ENCODE results near the gene CERS2. TPM values are rescaled to one million over a fixed set of nuclear protein-coding genes. Genes with fewer than 3 reads are reported as not detected.

CERS2 gene
- total and polyA plus RNA-seq, 2 of the 13 experiments (the other 11 are each of a cell fraction or from before 2014, with no cell fraction given) = 269 to 298 TPM

DNA sequence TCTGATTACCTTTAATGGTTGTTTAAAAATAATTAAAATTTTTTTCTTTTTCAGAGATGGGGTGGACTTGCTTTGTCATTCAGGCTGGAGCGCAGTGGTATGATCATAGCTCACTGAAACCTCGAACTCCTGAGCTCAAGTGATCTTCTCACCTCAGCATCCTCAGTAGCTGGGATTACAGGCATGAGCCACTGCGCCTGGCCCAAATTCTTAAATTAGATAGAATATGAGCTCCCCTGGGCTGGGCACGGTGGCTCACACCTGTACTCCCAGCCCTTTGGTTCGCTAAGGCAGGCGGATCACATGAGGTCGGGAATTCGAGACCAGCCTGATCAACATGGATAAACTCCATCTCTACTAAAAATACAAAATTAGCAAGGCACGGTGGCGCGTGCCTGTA, 17.0 kb downstream of the CERS2 start:
- Histone ChIP-seq H3K79me2 (ENCODE audit: insufficient read depth, low read length) (no peaks in the 10 kb centered on the region), H3K36me3 (replicated peaks in 1 of 2; ENCODE audit: control insufficient read depth in 1 of 2, insufficient read depth in 2 of 2, low read length in 2 of 2) (peaks cover 11 to 50% of the 10 kb centered on the region in 2 experiments), H3K4me2 (ENCODE audit: low read depth, low read length) (no peak overlapping the region), H3K4me1 (ENCODE audit: insufficient read depth, low read length) (peaks cover 12% of the 10 kb centered on the region; the same call in 1 of the 2 replicates), H3K27ac (ENCODE audit: extremely low read length, insufficient read depth, low read length) (no peak overlapping the region), H3K27me3 (ENCODE audit: control insufficient read depth in 1 of 2, insufficient read depth in 2 of 2, low read length in 2 of 2) (no peaks in the 10 kb centered on the region), H3K9me3 (ENCODE audit: low read length) (no peaks in the 10 kb centered on the region), H3K9ac (ENCODE audit: insufficient read depth, low read depth, low read length) (no peak overlapping the region), H2AFZ (ENCODE audit: low read length) (no peak overlapping the region), H4K20me1 (ENCODE audit: insufficient read depth, low read length) (no peaks in the 10 kb centered on the region), H3K4me3 (replicated peaks in 1 of 3; ENCODE audit: insufficient read depth in 1 of 3, low read depth in 2 of 3, low read length in 3 of 3) (no peak overlapping the region)
- intact Hi-C loops (cut with micrococcal nuclease; ENCODE audit: unreplicated experiment) = no loop called here
- ChIA-PET CTCF (ENCODE audit: low intra/inter-chr PET ratio, low total read pairs) (no interaction called here), POLR2A (interaction anchor here (0.6 to 1.3 kb wide), 5 partner anchors 14 to 38 kb away, joined by 3 read pairs; no protein-coding TSS in a partner anchor)
- no TSS peak for BruUV-seq (replicated peaks)
- FAIRE-seq (no peak), ATAC-seq (no peak), DNase-seq (ENCODE audit: low spot score) (no peak)
- in situ Hi-C loops (cut with HindIII; ENCODE audit: extremely low pct_ligation_motif_present, low pct_unique_long_range_greater_than_20kb) = no loop called here
- WGBS (ENCODE audit: low lambda C conversion rate) = 100% methylated on average over 10 of the region's 11 CpGs
- TF ChIP-seq SMC3 (IDR thresholded peaks at IDR 0.05; ENCODE audit: low read length) (no peak), ZNF746 (CRISPR knock-in tag; IDR thresholded peaks at IDR 0.05) (no peak), FOXC1 (CRISPR knock-in tag; IDR thresholded peaks at IDR 0.05; ENCODE audit: borderline replicate concordance) (no peak), RFX5 (IDR thresholded peaks at IDR 0.05; ENCODE audit: low read depth, low read length) (no peak), TMF1 (CRISPR knock-in tag; IDR thresholded peaks at IDR 0.05; ENCODE audit: low read depth) (no peak), ZNF629 (CRISPR knock-in tag; conservative IDR thresholded peaks at IDR 0.05) (no peak), ZSCAN12 (CRISPR knock-in tag; IDR thresholded peaks at IDR 0.05) (no peak)
- TF ChIP-seq, protein P1, sequence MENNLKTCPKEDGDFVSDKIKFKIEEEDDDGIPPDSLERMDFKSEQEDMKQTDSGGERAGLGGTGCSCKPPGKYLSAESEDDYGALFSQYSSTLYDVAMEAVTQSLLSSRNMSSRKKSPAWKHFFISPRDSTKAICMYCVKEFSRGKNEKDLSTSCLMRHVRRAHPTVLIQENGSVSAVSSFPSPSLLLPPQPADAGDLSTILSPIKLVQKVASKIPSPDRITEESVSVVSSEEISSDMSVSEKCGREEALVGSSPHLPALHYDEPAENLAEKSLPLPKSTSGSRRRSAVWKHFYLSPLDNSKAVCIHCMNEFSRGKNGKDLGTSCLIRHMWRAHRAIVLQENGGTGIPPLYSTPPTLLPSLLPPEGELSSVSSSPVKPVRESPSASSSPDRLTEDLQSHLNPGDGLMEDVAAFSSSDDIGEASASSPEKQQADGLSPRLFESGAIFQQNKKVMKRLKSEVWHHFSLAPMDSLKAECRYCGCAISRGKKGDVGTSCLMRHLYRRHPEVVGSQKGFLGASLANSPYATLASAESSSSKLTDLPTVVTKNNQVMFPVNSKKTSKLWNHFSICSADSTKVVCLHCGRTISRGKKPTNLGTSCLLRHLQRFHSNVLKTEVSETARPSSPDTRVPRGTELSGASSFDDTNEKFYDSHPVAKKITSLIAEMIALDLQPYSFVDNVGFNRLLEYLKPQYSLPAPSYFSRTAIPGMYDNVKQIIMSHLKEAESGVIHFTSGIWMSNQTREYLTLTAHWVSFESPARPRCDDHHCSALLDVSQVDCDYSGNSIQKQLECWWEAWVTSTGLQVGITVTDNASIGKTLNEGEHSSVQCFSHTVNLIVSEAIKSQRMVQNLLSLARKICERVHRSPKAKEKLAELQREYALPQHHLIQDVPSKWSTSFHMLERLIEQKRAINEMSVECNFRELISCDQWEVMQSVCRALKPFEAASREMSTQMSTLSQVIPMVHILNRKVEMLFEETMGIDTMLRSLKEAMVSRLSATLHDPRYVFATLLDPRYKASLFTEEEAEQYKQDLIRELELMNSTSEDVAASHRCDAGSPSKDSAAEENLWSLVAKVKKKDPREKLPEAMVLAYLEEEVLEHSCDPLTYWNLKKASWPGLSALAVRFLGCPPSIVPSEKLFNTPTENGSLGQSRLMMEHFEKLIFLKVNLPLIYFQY (CRISPR knock-in tag; IDR thresholded peaks at IDR 0.05; ENCODE audit: borderline replicate concordance) = no peak
- TF ChIP-seq, protein P2, sequence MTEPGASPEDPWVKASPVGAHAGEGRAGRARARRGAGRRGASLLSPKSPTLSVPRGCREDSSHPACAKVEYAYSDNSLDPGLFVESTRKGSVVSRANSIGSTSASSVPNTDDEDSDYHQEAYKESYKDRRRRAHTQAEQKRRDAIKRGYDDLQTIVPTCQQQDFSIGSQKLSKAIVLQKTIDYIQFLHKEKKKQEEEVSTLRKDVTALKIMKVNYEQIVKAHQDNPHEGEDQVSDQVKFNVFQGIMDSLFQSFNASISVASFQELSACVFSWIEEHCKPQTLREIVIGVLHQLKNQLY (CRISPR knock-in tag; IDR thresholded peaks at IDR 0.05) = no peak
- TF ChIP-seq, protein P3, sequence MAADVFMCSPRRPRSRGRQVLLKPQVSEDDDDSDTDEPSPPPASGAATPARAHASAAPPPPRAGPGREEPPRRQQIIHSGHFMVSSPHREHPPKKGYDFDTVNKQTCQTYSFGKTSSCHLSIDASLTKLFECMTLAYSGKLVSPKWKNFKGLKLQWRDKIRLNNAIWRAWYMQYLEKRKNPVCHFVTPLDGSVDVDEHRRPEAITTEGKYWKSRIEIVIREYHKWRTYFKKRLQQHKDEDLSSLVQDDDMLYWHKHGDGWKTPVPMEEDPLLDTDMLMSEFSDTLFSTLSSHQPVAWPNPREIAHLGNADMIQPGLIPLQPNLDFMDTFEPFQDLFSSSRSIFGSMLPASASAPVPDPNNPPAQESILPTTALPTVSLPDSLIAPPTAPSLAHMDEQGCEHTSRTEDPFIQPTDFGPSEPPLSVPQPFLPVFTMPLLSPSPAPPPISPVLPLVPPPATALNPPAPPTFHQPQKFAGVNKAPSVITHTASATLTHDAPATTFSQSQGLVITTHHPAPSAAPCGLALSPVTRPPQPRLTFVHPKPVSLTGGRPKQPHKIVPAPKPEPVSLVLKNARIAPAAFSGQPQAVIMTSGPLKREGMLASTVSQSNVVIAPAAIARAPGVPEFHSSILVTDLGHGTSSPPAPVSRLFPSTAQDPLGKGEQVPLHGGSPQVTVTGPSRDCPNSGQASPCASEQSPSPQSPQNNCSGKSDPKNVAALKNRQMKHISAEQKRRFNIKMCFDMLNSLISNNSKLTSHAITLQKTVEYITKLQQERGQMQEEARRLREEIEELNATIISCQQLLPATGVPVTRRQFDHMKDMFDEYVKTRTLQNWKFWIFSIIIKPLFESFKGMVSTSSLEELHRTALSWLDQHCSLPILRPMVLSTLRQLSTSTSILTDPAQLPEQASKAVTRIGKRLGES (CRISPR knock-in tag; IDR thresholded peaks at IDR 0.05; ENCODE audit: borderline replicate concordance) = no peak
- TF ChIP-seq, protein P4, sequence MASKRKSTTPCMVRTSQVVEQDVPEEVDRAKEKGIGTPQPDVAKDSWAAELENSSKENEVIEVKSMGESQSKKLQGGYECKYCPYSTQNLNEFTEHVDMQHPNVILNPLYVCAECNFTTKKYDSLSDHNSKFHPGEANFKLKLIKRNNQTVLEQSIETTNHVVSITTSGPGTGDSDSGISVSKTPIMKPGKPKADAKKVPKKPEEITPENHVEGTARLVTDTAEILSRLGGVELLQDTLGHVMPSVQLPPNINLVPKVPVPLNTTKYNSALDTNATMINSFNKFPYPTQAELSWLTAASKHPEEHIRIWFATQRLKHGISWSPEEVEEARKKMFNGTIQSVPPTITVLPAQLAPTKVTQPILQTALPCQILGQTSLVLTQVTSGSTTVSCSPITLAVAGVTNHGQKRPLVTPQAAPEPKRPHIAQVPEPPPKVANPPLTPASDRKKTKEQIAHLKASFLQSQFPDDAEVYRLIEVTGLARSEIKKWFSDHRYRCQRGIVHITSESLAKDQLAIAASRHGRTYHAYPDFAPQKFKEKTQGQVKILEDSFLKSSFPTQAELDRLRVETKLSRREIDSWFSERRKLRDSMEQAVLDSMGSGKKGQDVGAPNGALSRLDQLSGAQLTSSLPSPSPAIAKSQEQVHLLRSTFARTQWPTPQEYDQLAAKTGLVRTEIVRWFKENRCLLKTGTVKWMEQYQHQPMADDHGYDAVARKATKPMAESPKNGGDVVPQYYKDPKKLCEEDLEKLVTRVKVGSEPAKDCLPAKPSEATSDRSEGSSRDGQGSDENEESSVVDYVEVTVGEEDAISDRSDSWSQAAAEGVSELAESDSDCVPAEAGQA (IDR thresholded peaks at IDR 0.05; ENCODE audit: low read depth) = no peak
- TF ChIP-seq, protein P4 (CRISPR knock-in tag; IDR thresholded peaks at IDR 0.05; ENCODE audit: borderline replicate concordance) = no peak
